ENCODE measurements around the gene ABLIM3.

DNA sequence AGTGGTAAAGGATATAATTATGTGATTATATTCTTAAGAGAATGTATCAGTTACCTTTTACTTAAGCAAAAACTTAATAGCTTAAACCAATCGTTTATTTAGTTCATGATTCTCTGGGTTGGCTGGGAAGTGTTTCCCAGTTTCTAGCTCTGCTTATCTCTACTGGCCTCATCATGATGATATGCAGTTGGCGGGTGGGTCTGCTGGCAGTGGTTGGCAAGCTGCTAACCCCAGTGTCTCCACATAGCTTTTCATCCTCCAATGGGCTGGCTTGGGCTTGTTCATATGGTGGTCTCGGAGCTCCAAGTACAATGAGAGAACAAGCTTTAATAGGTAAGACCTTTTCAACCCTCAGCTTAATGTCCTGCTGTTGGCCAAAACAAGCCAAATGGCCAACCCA lies 43.8 kb downstream of the ABLIM3 start:
- TF ChIP-seq, protein P1, sequence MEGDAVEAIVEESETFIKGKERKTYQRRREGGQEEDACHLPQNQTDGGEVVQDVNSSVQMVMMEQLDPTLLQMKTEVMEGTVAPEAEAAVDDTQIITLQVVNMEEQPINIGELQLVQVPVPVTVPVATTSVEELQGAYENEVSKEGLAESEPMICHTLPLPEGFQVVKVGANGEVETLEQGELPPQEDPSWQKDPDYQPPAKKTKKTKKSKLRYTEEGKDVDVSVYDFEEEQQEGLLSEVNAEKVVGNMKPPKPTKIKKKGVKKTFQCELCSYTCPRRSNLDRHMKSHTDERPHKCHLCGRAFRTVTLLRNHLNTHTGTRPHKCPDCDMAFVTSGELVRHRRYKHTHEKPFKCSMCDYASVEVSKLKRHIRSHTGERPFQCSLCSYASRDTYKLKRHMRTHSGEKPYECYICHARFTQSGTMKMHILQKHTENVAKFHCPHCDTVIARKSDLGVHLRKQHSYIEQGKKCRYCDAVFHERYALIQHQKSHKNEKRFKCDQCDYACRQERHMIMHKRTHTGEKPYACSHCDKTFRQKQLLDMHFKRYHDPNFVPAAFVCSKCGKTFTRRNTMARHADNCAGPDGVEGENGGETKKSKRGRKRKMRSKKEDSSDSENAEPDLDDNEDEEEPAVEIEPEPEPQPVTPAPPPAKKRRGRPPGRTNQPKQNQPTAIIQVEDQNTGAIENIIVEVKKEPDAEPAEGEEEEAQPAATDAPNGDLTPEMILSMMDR (IDR thresholded peaks at IDR 0.05): no peak
- TF ChIP-seq POLR2AphosphoS5 (IDR thresholded peaks at IDR 0.05) (no peak), POLR2A (IDR thresholded peaks at IDR 0.05) (no peak)

All from breast epithelium (tissue), 3 donors.